GM12873 (cell line): ENCODE data around the gene BEST3.

Experiments used
- CTCF ChIP-seq: IDR thresholded peaks from 2 replicates; pipeline ENCODE4 v1.5.1; 2012; ENCODE audit warnings: low read depth, mild to moderate bottlenecking, moderate library complexity, low read length, control low read depth; ENCODE audit not compliant: insufficient read depth; ENCODE audit errors: missing control alignments

Gene BEST3

DNA sequence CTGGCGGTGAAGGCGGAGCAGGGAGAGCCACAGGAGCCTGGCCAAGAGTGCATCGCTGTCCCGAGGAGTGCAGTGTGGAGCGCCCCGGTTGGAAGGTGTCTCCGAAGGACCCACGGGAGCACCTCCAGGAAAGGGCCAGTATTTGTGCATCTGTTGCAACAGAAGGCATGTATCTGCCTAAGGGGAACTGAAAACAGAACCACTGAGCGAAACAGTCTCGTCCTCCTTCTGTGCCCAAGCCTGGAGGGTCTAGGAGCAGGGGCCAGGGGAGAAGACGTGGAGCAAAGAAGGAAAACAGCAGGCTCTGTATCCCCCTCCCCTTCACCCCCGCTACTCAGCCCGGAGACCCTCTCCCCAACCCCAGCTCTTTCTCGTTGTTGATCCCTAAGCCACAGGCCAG is 83.1 kb downstream of the BEST3 start:
- no peak for TF ChIP-seq CTCF

DNA sequence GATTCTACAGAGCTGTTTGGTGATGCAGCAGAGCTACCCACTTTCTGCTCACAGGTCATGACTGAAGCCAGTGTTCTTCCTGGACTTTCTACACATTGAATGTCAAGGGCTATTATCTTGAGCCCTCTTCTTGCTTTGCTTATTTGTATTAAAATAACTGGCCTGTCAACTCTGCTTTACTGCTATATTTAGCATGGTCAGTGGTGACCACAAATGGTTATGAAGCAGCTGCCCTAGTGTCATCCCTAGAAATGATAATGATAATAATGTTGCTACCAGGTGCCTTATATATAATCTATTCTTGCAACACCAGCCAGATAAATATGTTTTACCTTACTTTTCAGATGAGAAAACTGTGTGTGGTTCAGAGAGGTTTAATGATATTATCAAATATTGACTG is 85.8 kb downstream of the BEST3 start:
- no peak for TF ChIP-seq CTCF

DNA sequence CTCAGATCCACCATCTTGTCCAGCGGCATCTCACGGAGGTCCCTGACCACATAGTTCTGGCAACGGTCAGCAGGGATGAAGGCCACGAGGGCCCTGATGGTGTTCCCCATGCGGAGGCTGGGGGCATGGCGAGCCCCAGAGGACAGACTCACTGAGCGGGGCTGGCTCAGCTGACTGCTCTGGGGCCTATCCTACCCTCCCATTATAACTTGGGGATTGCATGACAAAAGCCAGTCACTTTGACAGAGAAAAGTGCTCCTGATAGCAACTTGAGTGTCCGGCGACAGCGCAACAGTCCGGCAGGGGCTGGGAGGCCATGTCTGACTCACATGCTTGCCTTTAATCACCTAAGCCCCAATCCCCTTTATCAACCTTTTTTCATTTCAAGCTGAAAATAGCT is 88.4 kb downstream of the BEST3 start, which contains the start of gene LRRC10:
Gene LRRC10, minus strand, starts transcription at position 179 of the 400 bp plus-strand sequence. Its CDS starts 69 bp downstream, at position 110.
- no peak for TF ChIP-seq CTCF

GRCh38 chr12:69610126-69610525 is 89.0 kb downstream of the BEST3 start:
- no peak for TF ChIP-seq CTCF

DNA sequence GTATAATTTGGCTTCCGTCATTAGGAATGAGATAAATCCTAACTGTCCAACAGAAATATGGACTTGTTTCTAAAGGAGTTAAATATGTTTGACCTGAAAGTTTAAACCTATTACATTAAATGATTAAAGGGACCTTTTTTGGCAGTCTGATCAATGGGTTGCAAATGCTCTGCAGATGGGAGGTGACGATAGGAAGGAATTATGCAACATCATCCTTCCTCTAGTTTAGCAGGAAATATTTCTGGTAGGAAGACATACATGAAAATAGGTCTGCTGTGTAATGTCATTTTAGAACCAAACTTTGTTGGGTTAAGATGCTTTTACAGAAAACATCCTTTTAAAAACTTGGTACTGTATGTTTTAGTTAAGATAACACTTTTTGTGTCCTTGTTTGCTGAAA is 91.0 kb downstream of the BEST3 start:
- no peak for TF ChIP-seq CTCF
